HCT116 (cell line): ENCODE data around the gene TMEM63A.

ENCODE experiments used
- TCF7L2 ChIP-seq: IDR thresholded peaks from 2 replicates; pipeline ENCODE4 v1.7.0; 2011; ENCODE audit warnings: borderline replicate concordance, inconsistent platforms; ENCODE audit not compliant: insufficient read depth, insufficient read length; ENCODE audit errors: extremely low read depth
- TF ChIP-seq, protein P1 (sequence below), 3 experiments: fragments of 200-600 bp in 1 of 3; sonication (generic) in 1 of 3; IDR thresholded peaks in 2 of 3; conservative IDR thresholded peaks in 1 of 3; 2 replicates each; pipeline ENCODE4 v1.5.1; 2012 to 2017; ENCODE audit warnings: low read depth in 2 of 3, low read length in 2 of 3, antibody characterized with exemption in 1 of 3, borderline replicate concordance in 1 of 3, control low read depth in 1 of 3, mild to moderate bottlenecking in 1 of 3, mixed read lengths in 1 of 3, mixed run types in 1 of 3, moderate library complexity in 1 of 3; ENCODE audit not compliant: insufficient read depth in 1 of 3

GRCh38 chr1:225870911-225871310 is 11.3 kb downstream of the TMEM63A start:
- TF ChIP-seq, protein P1, sequence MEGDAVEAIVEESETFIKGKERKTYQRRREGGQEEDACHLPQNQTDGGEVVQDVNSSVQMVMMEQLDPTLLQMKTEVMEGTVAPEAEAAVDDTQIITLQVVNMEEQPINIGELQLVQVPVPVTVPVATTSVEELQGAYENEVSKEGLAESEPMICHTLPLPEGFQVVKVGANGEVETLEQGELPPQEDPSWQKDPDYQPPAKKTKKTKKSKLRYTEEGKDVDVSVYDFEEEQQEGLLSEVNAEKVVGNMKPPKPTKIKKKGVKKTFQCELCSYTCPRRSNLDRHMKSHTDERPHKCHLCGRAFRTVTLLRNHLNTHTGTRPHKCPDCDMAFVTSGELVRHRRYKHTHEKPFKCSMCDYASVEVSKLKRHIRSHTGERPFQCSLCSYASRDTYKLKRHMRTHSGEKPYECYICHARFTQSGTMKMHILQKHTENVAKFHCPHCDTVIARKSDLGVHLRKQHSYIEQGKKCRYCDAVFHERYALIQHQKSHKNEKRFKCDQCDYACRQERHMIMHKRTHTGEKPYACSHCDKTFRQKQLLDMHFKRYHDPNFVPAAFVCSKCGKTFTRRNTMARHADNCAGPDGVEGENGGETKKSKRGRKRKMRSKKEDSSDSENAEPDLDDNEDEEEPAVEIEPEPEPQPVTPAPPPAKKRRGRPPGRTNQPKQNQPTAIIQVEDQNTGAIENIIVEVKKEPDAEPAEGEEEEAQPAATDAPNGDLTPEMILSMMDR (IDR thresholded peaks at IDR 0.05 in 2 of 3, conservative IDR thresholded peaks at IDR 0.05 in 1 of 3; ENCODE audit: borderline replicate concordance in 1 of 3, insufficient read depth in 1 of 3, low read depth in 2 of 3, low read length in 2 of 3) = no peak
- TF ChIP-seq TCF7L2 = no peak
